ENCODE data around the gene FRAS1.

FRAS1 gene

DNA sequence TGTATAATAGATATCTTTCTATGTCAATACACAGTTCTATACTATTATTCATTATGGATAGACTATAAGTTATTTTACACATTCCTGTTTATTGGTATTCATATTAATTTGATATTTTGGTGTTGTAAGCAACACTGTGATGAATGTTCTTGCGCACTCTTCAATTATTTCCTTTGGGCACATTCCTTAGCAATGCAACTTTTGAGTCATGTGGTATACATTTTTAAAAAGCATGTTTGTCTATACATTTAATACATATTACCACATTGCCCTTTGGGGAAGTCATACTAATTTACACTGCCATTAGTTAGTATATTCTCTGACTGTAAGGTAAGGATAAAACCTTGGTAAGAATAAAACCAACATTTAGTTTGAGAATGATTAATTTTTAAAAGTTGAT is 21.0 kb downstream of the FRAS1 start:
- Histone ChIP-seq H3K9me3 (ENCODE audit: insufficient read depth, low read length, severe bottlenecking) (no peaks in the 10 kb centered on the region), H3K27ac (ENCODE audit: low read length) (no peak overlapping the region), H3K9ac (ENCODE audit: low read depth, low read length) (no peak overlapping the region), H3K36me3 (ENCODE audit: insufficient read depth, low read length) (no peaks in the 10 kb centered on the region), H2AFZ (ENCODE audit: low read depth, low read length) (no peak overlapping the region), H3K4me1 (ENCODE audit: insufficient read depth, low read length) (no peaks in the 10 kb centered on the region), H3K4me3 (ENCODE audit: low read depth in 1 of 2, low read length in 2 of 2) (no peak overlapping the region), H3K27me3 (ENCODE audit: insufficient read depth, low read length, poor library complexity) (peaks cover 7% of the 10 kb centered on the region), H3K79me2 (ENCODE audit: insufficient read depth, low read length) (no peaks in the 10 kb centered on the region), H4K20me1 (ENCODE audit: insufficient read depth, low read length) (no peaks in the 10 kb centered on the region), H3K4me2 (ENCODE audit: insufficient read depth, low read length) (no peak overlapping the region)
- TF ChIP-seq, protein P1, sequence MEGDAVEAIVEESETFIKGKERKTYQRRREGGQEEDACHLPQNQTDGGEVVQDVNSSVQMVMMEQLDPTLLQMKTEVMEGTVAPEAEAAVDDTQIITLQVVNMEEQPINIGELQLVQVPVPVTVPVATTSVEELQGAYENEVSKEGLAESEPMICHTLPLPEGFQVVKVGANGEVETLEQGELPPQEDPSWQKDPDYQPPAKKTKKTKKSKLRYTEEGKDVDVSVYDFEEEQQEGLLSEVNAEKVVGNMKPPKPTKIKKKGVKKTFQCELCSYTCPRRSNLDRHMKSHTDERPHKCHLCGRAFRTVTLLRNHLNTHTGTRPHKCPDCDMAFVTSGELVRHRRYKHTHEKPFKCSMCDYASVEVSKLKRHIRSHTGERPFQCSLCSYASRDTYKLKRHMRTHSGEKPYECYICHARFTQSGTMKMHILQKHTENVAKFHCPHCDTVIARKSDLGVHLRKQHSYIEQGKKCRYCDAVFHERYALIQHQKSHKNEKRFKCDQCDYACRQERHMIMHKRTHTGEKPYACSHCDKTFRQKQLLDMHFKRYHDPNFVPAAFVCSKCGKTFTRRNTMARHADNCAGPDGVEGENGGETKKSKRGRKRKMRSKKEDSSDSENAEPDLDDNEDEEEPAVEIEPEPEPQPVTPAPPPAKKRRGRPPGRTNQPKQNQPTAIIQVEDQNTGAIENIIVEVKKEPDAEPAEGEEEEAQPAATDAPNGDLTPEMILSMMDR (IDR thresholded peaks at IDR 0.05; ENCODE audit: borderline replicate concordance, extremely low read depth, low read length, poor library complexity, severe bottlenecking), result no peak
- TF ChIP-seq EZH2 (IDR thresholded peaks at IDR 0.05; ENCODE audit: borderline replicate concordance, low read depth, low read length, severe bottlenecking), result no peak
- no peak for ATAC-seq (ENCODE audit: insufficient read depth, low read depth)
- no peak for DNase-seq

DNA sequence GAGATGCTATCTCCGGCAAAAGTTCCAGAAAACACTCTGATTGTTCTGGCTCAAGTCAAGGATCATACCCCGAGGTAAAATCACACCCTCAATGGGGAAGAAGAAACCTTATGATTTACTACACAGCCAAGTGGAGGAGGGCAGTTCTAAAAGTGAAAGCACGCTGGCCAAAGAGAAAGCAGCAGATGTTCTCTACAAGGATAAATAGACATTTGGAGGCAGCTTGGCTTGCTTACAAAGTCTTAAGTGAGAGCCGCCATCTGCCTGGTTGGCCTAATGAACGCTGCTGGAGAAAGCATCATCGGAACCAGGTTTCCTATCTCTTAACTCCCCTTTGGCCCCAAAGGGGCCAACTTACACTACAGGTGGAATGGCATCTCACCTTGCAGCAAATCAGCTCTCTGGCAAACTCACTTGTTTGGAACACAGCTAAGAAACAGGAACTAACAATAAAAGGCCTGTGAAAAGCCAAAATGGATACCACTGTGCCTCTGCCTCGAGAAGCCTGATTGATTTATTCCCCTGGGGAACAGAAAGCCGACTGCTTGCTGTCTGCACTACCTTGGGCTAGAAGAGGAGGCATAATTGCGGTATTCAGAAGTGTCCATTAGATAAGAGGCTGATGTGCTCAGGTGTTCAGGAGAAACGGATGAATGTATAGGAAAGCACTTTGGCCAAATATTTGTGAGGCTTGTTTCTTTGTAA is 22.8 kb downstream of the FRAS1 start:
- Histone ChIP-seq H3K79me2 (ENCODE audit: insufficient read depth, low read length) (no peaks in the 10 kb centered on the region), H4K20me1 (ENCODE audit: insufficient read depth, low read length) (no peaks in the 10 kb centered on the region), H3K4me3 (ENCODE audit: low read depth in 1 of 2, low read length in 2 of 2) (no peak overlapping the region)

DNA sequence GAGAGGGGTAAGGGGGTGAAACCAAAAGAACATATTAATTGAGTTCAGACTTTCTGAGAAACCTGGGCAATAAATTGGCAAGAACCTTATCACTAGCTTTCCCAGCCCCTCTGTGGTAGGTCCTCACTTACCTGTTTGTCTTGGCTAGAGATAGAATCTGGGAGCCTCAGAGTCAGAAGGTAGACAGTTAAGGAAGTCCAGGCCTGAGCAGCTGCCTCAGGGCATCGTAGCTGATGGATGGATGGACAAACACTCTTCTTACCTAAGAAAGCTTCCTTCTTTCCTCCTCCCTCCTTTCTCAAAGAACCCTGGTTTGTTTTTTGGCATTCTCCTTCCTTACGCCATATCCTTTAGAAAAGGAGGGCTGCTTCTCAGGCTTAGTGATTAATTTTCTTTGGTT is 24.4 kb downstream of the FRAS1 start:
- no peak for TF ChIP-seq EZH2 (IDR thresholded peaks at IDR 0.05; ENCODE audit: borderline replicate concordance, low read depth, low read length, severe bottlenecking)
- TF ChIP-seq, protein P1 (IDR thresholded peaks at IDR 0.05; ENCODE audit: borderline replicate concordance, extremely low read depth, low read length, poor library complexity, severe bottlenecking), result no peak
- Histone ChIP-seq H3K9ac (ENCODE audit: low read depth, low read length) (no peak overlapping the region), H3K36me3 (ENCODE audit: insufficient read depth, low read length) (no peaks in the 10 kb centered on the region), H3K4me1 (ENCODE audit: insufficient read depth, low read length) (no peaks in the 10 kb centered on the region), H2AFZ (ENCODE audit: low read depth, low read length) (no peak overlapping the region), H3K27me3 (ENCODE audit: insufficient read depth, low read length, poor library complexity) (peaks cover 7% of the 10 kb centered on the region), H3K4me3 (ENCODE audit: low read depth in 1 of 2, low read length in 2 of 2) (no peak overlapping the region), H3K79me2 (ENCODE audit: insufficient read depth, low read length) (no peaks in the 10 kb centered on the region), H3K4me2 (ENCODE audit: insufficient read depth, low read length) (no peak overlapping the region), H3K9me3 (ENCODE audit: insufficient read depth, low read length, severe bottlenecking) (no peaks in the 10 kb centered on the region), H4K20me1 (ENCODE audit: insufficient read depth, low read length) (no peaks in the 10 kb centered on the region), H3K27ac (ENCODE audit: low read length) (no peak overlapping the region)
- ATAC-seq (ENCODE audit: insufficient read depth, low read depth) (no peak), DNase-seq (no peak)

More for the DNA sequence above, 22.8 kb downstream of the FRAS1 start:
- H3K27ac ChIP-seq (ENCODE audit: low read length), result no peak overlapping the region
- ATAC-seq (ENCODE audit: insufficient read depth, low read depth) (no peak), DNase-seq (no peak)
- no peak overlapping the region for H3K9ac ChIP-seq (ENCODE audit: low read depth, low read length)
- no peaks in the 10 kb centered on the region for H3K4me1 ChIP-seq (ENCODE audit: insufficient read depth, low read length)
- peaks cover 7% of the 10 kb centered on the region for H3K27me3 ChIP-seq (ENCODE audit: insufficient read depth, low read length, poor library complexity)
- H3K9me3 ChIP-seq (ENCODE audit: insufficient read depth, low read length, severe bottlenecking), result no peaks in the 10 kb centered on the region
- H3K4me2 ChIP-seq (ENCODE audit: insufficient read depth, low read length), result no peak overlapping the region
- no peaks in the 10 kb centered on the region for H3K36me3 ChIP-seq (ENCODE audit: insufficient read depth, low read length)
- TF ChIP-seq, protein P1 (IDR thresholded peaks at IDR 0.05; ENCODE audit: borderline replicate concordance, extremely low read depth, low read length, poor library complexity, severe bottlenecking), result no peak
- no peak for TF ChIP-seq EZH2 (IDR thresholded peaks at IDR 0.05; ENCODE audit: borderline replicate concordance, low read depth, low read length, severe bottlenecking)
- H2AFZ ChIP-seq (ENCODE audit: low read depth, low read length), result no peak overlapping the region

Data from DND-41 (cell line).